ENCODE results near the gene MPP7.

The MPP7 gene

GRCh38 chr10:28273343-28273742, 29.5 kb downstream of the MPP7 start:
- DNase-seq (ENCODE audit: low spot score in 2 of 2) (no peak), ATAC-seq (ENCODE audit: low read depth) (no peak)
- Mint-ChIP-seq H3K4me3 (no peak overlapping the region), H3K27me3 (no peaks in the 10 kb centered on the region), H3K27ac (no peak overlapping the region), H3K36me3 (no peaks in the 10 kb centered on the region), H3K9me3 (no peaks in the 10 kb centered on the region), H3K4me1 (no peaks in the 10 kb centered on the region)

GRCh38 chr10:28269842-28270456, 32.9 kb downstream of the MPP7 start:
- no peak overlapping the region for H3K4me3 Mint-ChIP-seq
- no peak overlapping the region for H3K27ac Mint-ChIP-seq
- H3K27me3 Mint-ChIP-seq, result no peaks in the 10 kb centered on the region
- no peaks in the 10 kb centered on the region for H3K36me3 Mint-ChIP-seq
- no peaks in the 10 kb centered on the region for H3K9me3 Mint-ChIP-seq
- ATAC-seq (ENCODE audit: low read depth) (no peak), DNase-seq (ENCODE audit: low spot score in 2 of 2) (no peak)
- H3K4me1 Mint-ChIP-seq, result peaks cover 7% of the 10 kb centered on the region

GRCh38 chr10:28266449-28267224, 36.2 kb downstream of the MPP7 start:
- DNase-seq (ENCODE audit: low spot score in 2 of 2) (no peak), ATAC-seq (ENCODE audit: low read depth) (peak; percentile 85)
- Mint-ChIP-seq H3K9me3 (no peaks in the 10 kb centered on the region), H3K4me1 (peaks cover 8% of the 10 kb centered on the region), H3K4me3 (no peak overlapping the region), H3K27ac (peak overlapping the region; percentile 2), H3K36me3 (no peaks in the 10 kb centered on the region), H3K27me3 (no peaks in the 10 kb centered on the region)

GRCh38 chr10:28263136-28263857, 39.6 kb downstream of the MPP7 start:
- Mint-ChIP-seq H3K9me3 (no peaks in the 10 kb centered on the region), H3K27ac (no peak overlapping the region), H3K27me3 (no peaks in the 10 kb centered on the region), H3K4me1 (peaks cover 16% of the 10 kb centered on the region), H3K4me3 (no peak overlapping the region), H3K36me3 (no peaks in the 10 kb centered on the region)
- ATAC-seq (ENCODE audit: low read depth) (no peak), DNase-seq (ENCODE audit: low spot score in 2 of 2) (no peak)

GRCh38 chr10:28256776-28257175, 46.1 kb downstream of the MPP7 start:
- H3K4me1 Mint-ChIP-seq, result peaks cover 8% of the 10 kb centered on the region
- no peak overlapping the region for H3K27ac Mint-ChIP-seq
- DNase-seq (ENCODE audit: low spot score in 2 of 2) (no peak), ATAC-seq (ENCODE audit: low read depth) (no peak)
- H3K27me3 Mint-ChIP-seq, result no peaks in the 10 kb centered on the region
- no peak overlapping the region for H3K4me3 Mint-ChIP-seq
- H3K9me3 Mint-ChIP-seq, result no peaks in the 10 kb centered on the region
- no peaks in the 10 kb centered on the region for H3K36me3 Mint-ChIP-seq

GRCh38 chr10:28254290-28254985, 48.4 kb downstream of the MPP7 start:
- Mint-ChIP-seq H3K4me3 (no peak overlapping the region), H3K27me3 (no peaks in the 10 kb centered on the region), H3K36me3 (no peaks in the 10 kb centered on the region), H3K27ac (no peak overlapping the region), H3K9me3 (no peaks in the 10 kb centered on the region), H3K4me1 (no peaks in the 10 kb centered on the region)
- ATAC-seq (ENCODE audit: low read depth) (no peak), DNase-seq (ENCODE audit: low spot score in 2 of 2) (no peak)

- DNase-seq (ENCODE audit: low spot score in 2 of 2), result no peak
- H3K27me3 Mint-ChIP-seq, result peaks cover 1% of the 10 kb centered on the region
- no peaks in the 10 kb centered on the region for H3K9me3 Mint-ChIP-seq
Measured at GRCh38 chr10:28253169-28253785, 49.6 kb downstream of the MPP7 start.

More at GRCh38 chr10:28253169-28253785, 49.6 kb downstream of the MPP7 start:
- H3K36me3 Mint-ChIP-seq, result no peaks in the 10 kb centered on the region
- no peak for ATAC-seq (ENCODE audit: low read depth)
- H3K27ac Mint-ChIP-seq, result no peak overlapping the region
- H3K4me1 Mint-ChIP-seq, result peaks cover 2% of the 10 kb centered on the region
- H3K4me3 Mint-ChIP-seq, result no peak overlapping the region
